Ishikawa (cell line): ENCODE results near the gene UNC13A.
A peak's percentile ranks its signal among the peaks of the same experiment; 100 is the strongest.

Source experiments
- CREB1 ChIP-seq: IDR thresholded peaks from 2 replicates; pipeline ENCODE4 v1.6.1; 2012; ENCODE audit warnings: low read depth
- FOXM1 ChIP-seq: IDR thresholded peaks from 2 replicates; pipeline ENCODE4 v1.6.1; 2012; ENCODE audit warnings: low read depth, borderline replicate concordance
- MAX ChIP-seq: IDR thresholded peaks from 2 replicates; pipeline ENCODE4 v1.6.1; 2012
- RAD21 ChIP-seq: IDR thresholded peaks from 2 replicates; pipeline ENCODE4 v1.6.1; 2012; ENCODE audit warnings: low read depth
- REST ChIP-seq: IDR thresholded peaks from 2 replicates; pipeline ENCODE4 v1.6.1; 2012; ENCODE audit warnings: low read depth, mild to moderate bottlenecking
- TAF1 ChIP-seq: IDR thresholded peaks from 2 replicates; pipeline ENCODE4 v1.6.1; 2012; ENCODE audit warnings: low read depth, mild to moderate bottlenecking
- TCF12 ChIP-seq: IDR thresholded peaks from 2 replicates; pipeline ENCODE4 v1.6.1; 2012; ENCODE audit warnings: low read depth
- ZBTB7A ChIP-seq: IDR thresholded peaks from 2 replicates; pipeline ENCODE4 v1.6.1; 2012; ENCODE audit warnings: low read depth

DNA sequence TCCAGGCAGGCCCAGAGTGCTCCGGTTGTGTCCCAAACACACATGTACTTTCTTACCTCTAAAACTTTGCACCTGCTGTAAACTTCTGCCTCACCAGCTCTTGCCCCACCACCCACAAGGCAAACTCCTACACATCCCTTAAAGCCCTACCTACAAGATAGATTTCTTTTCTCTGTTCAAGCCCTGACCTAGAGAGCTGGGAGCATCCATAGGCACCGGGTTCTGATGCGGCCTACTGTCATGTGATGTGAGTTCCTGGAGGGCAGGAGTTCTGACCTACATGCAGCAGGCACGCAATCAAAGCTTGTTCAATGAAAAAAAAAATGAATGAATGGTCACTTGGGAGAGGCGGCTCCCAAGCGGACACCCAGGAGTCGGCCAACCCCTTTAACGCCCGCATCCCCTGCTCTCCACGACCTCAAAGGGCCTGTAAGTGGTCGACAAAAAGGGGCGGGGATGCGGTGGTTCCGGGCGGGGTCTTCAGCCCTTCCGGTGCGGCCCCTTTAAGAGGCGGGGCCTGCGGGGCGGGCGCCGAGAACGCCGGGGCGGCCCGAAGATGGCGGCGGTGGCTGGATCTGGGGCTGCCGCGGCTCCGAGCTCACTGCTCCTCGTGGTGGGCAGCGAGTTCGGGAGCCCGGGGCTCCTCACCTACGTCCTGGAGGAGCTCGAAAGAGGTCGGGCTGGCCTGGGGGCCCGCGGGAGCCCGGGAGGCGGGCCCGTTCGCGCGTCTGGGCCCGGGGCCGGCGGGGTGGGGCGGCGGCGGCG, 31.0 kb upstream of the UNC13A start, which contains the start of gene MAP1S:
- TF ChIP-seq CREB1, result no peak
- TF ChIP-seq REST, result no peak
- peak; percentile 24; the same call in 1 of the 2 replicates for TF ChIP-seq MAX
- TF ChIP-seq TAF1, result peak; percentile 94
- TF ChIP-seq RAD21, result no peak
- peak; percentile 80; the same call in 1 of the 2 replicates for TF ChIP-seq ZBTB7A
- no peak for TF ChIP-seq TCF12
- no peak for TF ChIP-seq FOXM1
